ENCODE data around the gene SIGLEC12.

The SIGLEC12 gene

GRCh38 chr19:51473009-51473707, 28.4 kb downstream of the SIGLEC12 start:
- Histone ChIP-seq H3F3A (ENCODE audit: insufficient read depth, low read length) (no peaks in the 10 kb centered on the region), H3K27ac (ENCODE audit: low read length) (no peak overlapping the region), H2AFZ (ENCODE audit: low read length) (no peak overlapping the region), H3K4me3 (ENCODE audit: low read length) (no peak overlapping the region), H3K36me3 (replicated peaks; ENCODE audit: insufficient read depth, low read length) (no peaks in the 10 kb centered on the region), H3K4me1 (ENCODE audit: low read length) (no peaks in the 10 kb centered on the region), H3K9me3 (replicated peaks; ENCODE audit: insufficient read depth, low read length) (no peaks in the 10 kb centered on the region), H3K27me3 (replicated peaks; ENCODE audit: insufficient read depth, low read length) (no peaks in the 10 kb centered on the region), H3K9me2 (replicated peaks; ENCODE audit: insufficient read depth, low read length) (no peaks in the 10 kb centered on the region), H3K9ac (ENCODE audit: low read length) (no peak overlapping the region), H3K79me2 (ENCODE audit: low read length) (no peaks in the 10 kb centered on the region), H3K4me2 (ENCODE audit: low read depth, low read length) (no peak overlapping the region), H4K20me1 (ENCODE audit: insufficient read depth, low read length) (no peaks in the 10 kb centered on the region)
- TF ChIP-seq CTCF (IDR thresholded peaks at IDR 0.05; ENCODE audit: low read length) (peak; percentile 63), EZH2phosphoT487 (IDR thresholded peaks at IDR 0.05; ENCODE audit: low read length) (no peak)
- peak; percentile 34 for DNase-seq

GRCh38 chr19:51472607-51473006, 29.0 kb downstream of the SIGLEC12 start:
- no peak for DNase-seq
- Histone ChIP-seq H3K9me2 (replicated peaks; ENCODE audit: insufficient read depth, low read length) (no peaks in the 10 kb centered on the region), H3K79me2 (ENCODE audit: low read length) (no peaks in the 10 kb centered on the region), H3K36me3 (replicated peaks; ENCODE audit: insufficient read depth, low read length) (no peaks in the 10 kb centered on the region), H3K9ac (ENCODE audit: low read length) (no peak overlapping the region), H3K27me3 (replicated peaks; ENCODE audit: insufficient read depth, low read length) (no peaks in the 10 kb centered on the region), H3K4me3 (ENCODE audit: low read length) (no peak overlapping the region), H4K20me1 (ENCODE audit: insufficient read depth, low read length) (no peaks in the 10 kb centered on the region), H3K4me2 (ENCODE audit: low read depth, low read length) (no peak overlapping the region), H2AFZ (ENCODE audit: low read length) (no peak overlapping the region), H3K4me1 (ENCODE audit: low read length) (no peaks in the 10 kb centered on the region), H3K9me3 (replicated peaks; ENCODE audit: insufficient read depth, low read length) (no peaks in the 10 kb centered on the region), H3K27ac (ENCODE audit: low read length) (no peak overlapping the region), H3F3A (ENCODE audit: insufficient read depth, low read length) (no peaks in the 10 kb centered on the region)
- TF ChIP-seq EZH2 (optimal IDR thresholded peaks at IDR 0.05; ENCODE audit: low read depth, low read length) (no peak), EZH2phosphoT487 (IDR thresholded peaks at IDR 0.05; ENCODE audit: low read length) (no peak), CTCF (IDR thresholded peaks at IDR 0.05; ENCODE audit: low read length) (no peak)

GRCh38 chr19:51471527-51471926, 30.1 kb downstream of the SIGLEC12 start:
- Histone ChIP-seq H3K27me3 (replicated peaks; ENCODE audit: insufficient read depth, low read length) (no peaks in the 10 kb centered on the region), H4K20me1 (ENCODE audit: insufficient read depth, low read length) (no peaks in the 10 kb centered on the region), H3F3A (ENCODE audit: insufficient read depth, low read length) (no peaks in the 10 kb centered on the region), H3K27ac (ENCODE audit: low read length) (no peak overlapping the region), H3K4me3 (ENCODE audit: low read length) (no peak overlapping the region), H3K79me2 (ENCODE audit: low read length) (no peaks in the 10 kb centered on the region), H3K9ac (ENCODE audit: low read length) (no peak overlapping the region), H3K36me3 (replicated peaks; ENCODE audit: insufficient read depth, low read length) (no peaks in the 10 kb centered on the region), H2AFZ (ENCODE audit: low read length) (no peak overlapping the region), H3K4me1 (ENCODE audit: low read length) (no peaks in the 10 kb centered on the region), H3K4me2 (ENCODE audit: low read depth, low read length) (no peak overlapping the region), H3K9me2 (replicated peaks; ENCODE audit: insufficient read depth, low read length) (no peaks in the 10 kb centered on the region), H3K9me3 (replicated peaks; ENCODE audit: insufficient read depth, low read length) (no peaks in the 10 kb centered on the region)
- no peak for DNase-seq
- no peak for TF ChIP-seq CTCF (IDR thresholded peaks at IDR 0.05; ENCODE audit: low read length)
- no peak for TF ChIP-seq EZH2phosphoT487 (IDR thresholded peaks at IDR 0.05; ENCODE audit: low read length)
- TF ChIP-seq EZH2 (optimal IDR thresholded peaks at IDR 0.05; ENCODE audit: low read depth, low read length), result no peak

All from MM.1S (cell line).